HG03066 (cell line): ENCODE results near the gene ADAM10.

Experiments used
- ATAC-seq: cut with Tn5 transposase; IDR thresholded peaks from one replicate; pipeline ENCODE4 v1.9.1; 2021; ENCODE audit warnings: low read depth; ENCODE audit not compliant: unreplicated experiment

Gene ADAM10

GRCh38 chr15:58684036-58684710 lies 65.3 kb downstream of the ADAM10 start:
- ATAC-seq: no peak

- ATAC-seq: no peak
Measured at GRCh38 chr15:58682234-58682633, 67.3 kb downstream of the ADAM10 start.

GRCh38 chr15:58678683-58679082 lies 70.8 kb downstream of the ADAM10 start:
- no peak for ATAC-seq

- no peak for ATAC-seq
Measured at GRCh38 chr15:58677426-58677825, 72.1 kb downstream of the ADAM10 start.

- ATAC-seq: no peak
Measured at GRCh38 chr15:58676766-58677165, 72.7 kb downstream of the ADAM10 start.

- ATAC-seq: no peak
Measured at GRCh38 chr15:58671186-58671585, 78.3 kb downstream of the ADAM10 start.

- ATAC-seq: no peak
Measured at GRCh38 chr15:58669108-58669507, 80.4 kb downstream of the ADAM10 start.

GRCh38 chr15:58666957-58667356 lies 82.5 kb downstream of the ADAM10 start:
- no peak for ATAC-seq

GRCh38 chr15:58665672-58666071 lies 83.8 kb downstream of the ADAM10 start:
- ATAC-seq: no peak

GRCh38 chr15:58650102-58650501 lies 99.4 kb downstream of the ADAM10 start:
- ATAC-seq: no peak

GRCh38 chr15:58649175-58649574 lies 100.3 kb downstream of the ADAM10 start:
- no peak for ATAC-seq

GRCh38 chr15:58643996-58644395 lies 105.5 kb downstream of the ADAM10 start:
- ATAC-seq: no peak

- no peak for ATAC-seq
Measured at GRCh38 chr15:58641660-58642059, 107.8 kb downstream of the ADAM10 start.

GRCh38 chr15:58639992-58640391 lies 109.5 kb downstream of the ADAM10 start:
- ATAC-seq: no peak

- no peak for ATAC-seq
Measured at GRCh38 chr15:58639002-58639756, 110.3 kb downstream of the ADAM10 start.

GRCh38 chr15:58632789-58633188 lies 116.7 kb downstream of the ADAM10 start:
- ATAC-seq: no peak

GRCh38 chr15:58631319-58631718 lies 118.2 kb downstream of the ADAM10 start:
- ATAC-seq: no peak

- ATAC-seq: no peak
Measured at GRCh38 chr15:58629625-58630024, 119.9 kb downstream of the ADAM10 start.

- no peak for ATAC-seq
Measured at GRCh38 chr15:58628206-58628947, 121.1 kb downstream of the ADAM10 start.

GRCh38 chr15:58627701-58628100 lies 121.8 kb downstream of the ADAM10 start:
- ATAC-seq: no peak

GRCh38 chr15:58627046-58627445 lies 122.5 kb downstream of the ADAM10 start:
- no peak for ATAC-seq
